Uterus (tissue), 2 donors: Measurements from ENCODE around the gene S100A7.
"Not testable (repeated sequence)": the region's sequence is repeated elsewhere in the genome, so short reads cannot be mapped to it uniquely, and the experiment has no call there.

Source experiments
- POLR2A ChIP-seq, 2 donors: fragments of 450-650 bp; IDR thresholded peaks; one replicate each; pipeline ENCODE4 v1.6.1; 2016; ENCODE audit warnings: antibody characterized with exemption in 2 of 2, mild to moderate bottlenecking in 1 of 2, moderate library complexity in 1 of 2
- TF ChIP-seq, protein P1 (sequence below), 4 experiments: fragments of 200-600 bp in 2 of 4; fragments of 450-650 bp in 2 of 4; sonication (generic) in 2 of 4; IDR thresholded peaks; one replicate each; pipeline ENCODE4 v1.5.1; 2016 to 2019; ENCODE audit warnings: antibody characterized with exemption in 4 of 4, mild to moderate bottlenecking in 2 of 4, moderate library complexity in 1 of 4

- TF ChIP-seq, protein P1, sequence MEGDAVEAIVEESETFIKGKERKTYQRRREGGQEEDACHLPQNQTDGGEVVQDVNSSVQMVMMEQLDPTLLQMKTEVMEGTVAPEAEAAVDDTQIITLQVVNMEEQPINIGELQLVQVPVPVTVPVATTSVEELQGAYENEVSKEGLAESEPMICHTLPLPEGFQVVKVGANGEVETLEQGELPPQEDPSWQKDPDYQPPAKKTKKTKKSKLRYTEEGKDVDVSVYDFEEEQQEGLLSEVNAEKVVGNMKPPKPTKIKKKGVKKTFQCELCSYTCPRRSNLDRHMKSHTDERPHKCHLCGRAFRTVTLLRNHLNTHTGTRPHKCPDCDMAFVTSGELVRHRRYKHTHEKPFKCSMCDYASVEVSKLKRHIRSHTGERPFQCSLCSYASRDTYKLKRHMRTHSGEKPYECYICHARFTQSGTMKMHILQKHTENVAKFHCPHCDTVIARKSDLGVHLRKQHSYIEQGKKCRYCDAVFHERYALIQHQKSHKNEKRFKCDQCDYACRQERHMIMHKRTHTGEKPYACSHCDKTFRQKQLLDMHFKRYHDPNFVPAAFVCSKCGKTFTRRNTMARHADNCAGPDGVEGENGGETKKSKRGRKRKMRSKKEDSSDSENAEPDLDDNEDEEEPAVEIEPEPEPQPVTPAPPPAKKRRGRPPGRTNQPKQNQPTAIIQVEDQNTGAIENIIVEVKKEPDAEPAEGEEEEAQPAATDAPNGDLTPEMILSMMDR (IDR thresholded peaks at IDR 0.05): not testable (repeated sequence)
- TF ChIP-seq POLR2A (IDR thresholded peaks at IDR 0.05): not testable (repeated sequence)
These were observed 46.5 kb downstream of the S100A7 start for GRCh38 chr1:153413961-153414360.
